Upper lobe of right lung (tissue), 1 donor: ENCODE results near the gene MYL4. TPM values are rescaled to one million over a fixed set of nuclear protein-coding genes. Genes with fewer than 3 reads are reported as not detected.

Experiments
- ATAC-seq: fragments of 200-7000 bp; cut with Tn5 transposase; one replicate; pipeline ENCODE4 v1.9.1; 2020; ENCODE audit warnings: mild to moderate bottlenecking, moderate library complexity
- DNase-seq: peaks from one replicate; pipeline ENCODE4 v3.0.0-alpha.2; 2020
- H3K27ac ChIP-seq: fragments of 200-600 bp; one replicate; pipeline ENCODE4 v1.8.0; 2022
- H3K27me3 ChIP-seq: fragments of 200-600 bp; one replicate; pipeline ENCODE4 v1.8.0; 2022; ENCODE audit warnings: mild to moderate bottlenecking
- H3K36me3 ChIP-seq: fragments of 200-600 bp; one replicate; pipeline ENCODE4 v1.8.0; 2022
- H3K4me1 ChIP-seq: fragments of 200-600 bp; one replicate; pipeline ENCODE4 v1.8.0; 2022
- H3K4me3 ChIP-seq: fragments of 200-600 bp; one replicate; pipeline ENCODE4 v1.8.0; 2022; ENCODE audit warnings: mild to moderate bottlenecking
- H3K9me3 ChIP-seq: fragments of 200-600 bp; one replicate; pipeline ENCODE4 v1.8.0; 2022
- intact Hi-C: fragments of 100-400 bp; cut with DNase I; formaldehyde crosslinking; loops from one replicate; pipeline ENCODE4 v1.11.0; 2022
- total RNA-seq: library from RNA; stranded (reverse); fragmentation: NEBNext Ultra II Directional; extraction: Animal tissue kit (Norgen Biotek cat#: 25700); gene quantifications from one replicate; pipeline ENCODE4 v1.2.1, GENCODE V29; 2021
- TF ChIP-seq, protein P1 (sequence below): fragments of 200-600 bp; IDR thresholded peaks from one replicate; pipeline ENCODE4 v1.8.0; 2022; ENCODE audit warnings: antibody characterized with exemption
- donor health status: DM: no; HTN: yes; CAD: no; lungs with severe emphysema.

Gene MYL4
- total RNA-seq, 1 donor from 2014 or later = 2.2 TPM

DNA sequence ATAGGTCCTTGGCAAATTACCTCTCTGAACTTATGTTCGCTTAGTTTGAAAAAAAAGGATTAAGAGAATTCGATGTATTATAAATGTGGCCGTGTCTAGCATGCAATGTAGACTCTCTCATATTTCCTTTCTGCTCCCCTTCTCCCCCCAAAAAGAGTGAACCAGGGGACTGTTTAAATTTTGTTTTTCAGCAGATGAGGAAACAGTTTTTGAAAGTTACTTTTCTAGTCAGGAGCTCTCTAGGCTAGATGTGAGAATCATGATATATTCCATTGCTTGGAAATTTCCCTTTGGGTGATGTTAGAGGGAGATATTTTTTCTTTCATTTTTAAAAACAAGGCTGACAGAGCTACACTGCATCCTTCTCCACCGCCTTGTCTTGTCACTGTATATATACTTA is 18.9 kb upstream of the MYL4 start:
- Histone ChIP-seq H3K27ac (no peak overlapping the region), H3K4me3 (no peak overlapping the region), H3K9me3 (no peaks in the 10 kb centered on the region), H3K27me3 (no peaks in the 10 kb centered on the region), H3K36me3 (no peaks in the 10 kb centered on the region), H3K4me1 (peaks cover 26% of the 10 kb centered on the region)
- TF ChIP-seq, protein P1, sequence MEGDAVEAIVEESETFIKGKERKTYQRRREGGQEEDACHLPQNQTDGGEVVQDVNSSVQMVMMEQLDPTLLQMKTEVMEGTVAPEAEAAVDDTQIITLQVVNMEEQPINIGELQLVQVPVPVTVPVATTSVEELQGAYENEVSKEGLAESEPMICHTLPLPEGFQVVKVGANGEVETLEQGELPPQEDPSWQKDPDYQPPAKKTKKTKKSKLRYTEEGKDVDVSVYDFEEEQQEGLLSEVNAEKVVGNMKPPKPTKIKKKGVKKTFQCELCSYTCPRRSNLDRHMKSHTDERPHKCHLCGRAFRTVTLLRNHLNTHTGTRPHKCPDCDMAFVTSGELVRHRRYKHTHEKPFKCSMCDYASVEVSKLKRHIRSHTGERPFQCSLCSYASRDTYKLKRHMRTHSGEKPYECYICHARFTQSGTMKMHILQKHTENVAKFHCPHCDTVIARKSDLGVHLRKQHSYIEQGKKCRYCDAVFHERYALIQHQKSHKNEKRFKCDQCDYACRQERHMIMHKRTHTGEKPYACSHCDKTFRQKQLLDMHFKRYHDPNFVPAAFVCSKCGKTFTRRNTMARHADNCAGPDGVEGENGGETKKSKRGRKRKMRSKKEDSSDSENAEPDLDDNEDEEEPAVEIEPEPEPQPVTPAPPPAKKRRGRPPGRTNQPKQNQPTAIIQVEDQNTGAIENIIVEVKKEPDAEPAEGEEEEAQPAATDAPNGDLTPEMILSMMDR = no peak
- intact Hi-C loops = no loop called here
- DNase-seq = no peak
- no peak for ATAC-seq

DNA sequence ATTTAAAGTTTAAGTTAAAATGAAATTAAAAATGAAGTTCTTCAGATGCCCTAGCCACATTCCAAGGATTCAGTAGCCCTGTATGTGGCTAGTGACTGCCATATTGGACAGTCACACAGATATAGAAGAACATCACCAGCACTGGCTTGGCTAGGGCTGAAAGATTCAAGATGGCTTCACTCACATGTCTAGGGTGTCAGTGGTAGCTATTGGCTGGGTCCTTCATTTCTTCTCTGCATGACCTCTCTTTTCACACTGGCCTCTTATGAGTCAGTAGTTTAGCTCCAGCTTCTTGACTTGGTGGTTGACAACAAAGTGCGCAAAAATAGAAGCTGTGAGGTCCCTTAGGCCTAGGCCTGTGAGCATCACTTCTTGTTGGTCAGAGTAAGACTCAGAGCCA is 18.4 kb upstream of the MYL4 start:
- TF ChIP-seq, protein P1 = no peak
- Histone ChIP-seq H3K27me3 (no peaks in the 10 kb centered on the region), H3K9me3 (no peaks in the 10 kb centered on the region), H3K4me1 (peaks cover 20% of the 10 kb centered on the region), H3K27ac (no peak overlapping the region), H3K36me3 (no peaks in the 10 kb centered on the region), H3K4me3 (no peak overlapping the region)
- ATAC-seq (no peak), DNase-seq (no peak)
- intact Hi-C loops = no loop called here

DNA sequence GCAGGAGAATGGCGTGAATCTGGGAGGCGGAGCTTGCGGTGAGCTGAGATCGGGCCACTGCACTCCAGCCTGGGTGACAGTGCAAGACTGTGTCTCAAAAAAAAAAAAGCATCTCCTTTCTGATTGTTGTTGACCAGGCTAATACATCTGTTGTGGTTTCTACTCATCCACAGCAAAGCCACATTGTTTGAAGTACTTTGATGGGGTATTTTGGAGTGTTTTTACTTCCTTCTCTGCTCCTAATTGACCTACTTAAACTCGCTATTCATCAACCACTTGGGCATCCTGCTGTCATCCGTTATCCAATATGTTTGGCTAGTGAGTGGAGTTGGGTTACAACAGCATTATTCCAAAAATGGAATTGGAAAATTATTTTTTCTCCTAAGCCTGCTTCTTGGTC is 16.6 kb upstream of the MYL4 start:
- TF ChIP-seq, protein P1 = no peak
- no peaks in the 10 kb centered on the region for H3K9me3 ChIP-seq
- H3K4me1 ChIP-seq = peaks cover 4% of the 10 kb centered on the region
- no peaks in the 10 kb centered on the region for H3K27me3 ChIP-seq
- no peak overlapping the region for H3K4me3 ChIP-seq
- ATAC-seq = no peak
- H3K27ac ChIP-seq = no peak overlapping the region
- no peak for DNase-seq
- intact Hi-C loops = no loop called here
- H3K36me3 ChIP-seq = no peaks in the 10 kb centered on the region

DNA sequence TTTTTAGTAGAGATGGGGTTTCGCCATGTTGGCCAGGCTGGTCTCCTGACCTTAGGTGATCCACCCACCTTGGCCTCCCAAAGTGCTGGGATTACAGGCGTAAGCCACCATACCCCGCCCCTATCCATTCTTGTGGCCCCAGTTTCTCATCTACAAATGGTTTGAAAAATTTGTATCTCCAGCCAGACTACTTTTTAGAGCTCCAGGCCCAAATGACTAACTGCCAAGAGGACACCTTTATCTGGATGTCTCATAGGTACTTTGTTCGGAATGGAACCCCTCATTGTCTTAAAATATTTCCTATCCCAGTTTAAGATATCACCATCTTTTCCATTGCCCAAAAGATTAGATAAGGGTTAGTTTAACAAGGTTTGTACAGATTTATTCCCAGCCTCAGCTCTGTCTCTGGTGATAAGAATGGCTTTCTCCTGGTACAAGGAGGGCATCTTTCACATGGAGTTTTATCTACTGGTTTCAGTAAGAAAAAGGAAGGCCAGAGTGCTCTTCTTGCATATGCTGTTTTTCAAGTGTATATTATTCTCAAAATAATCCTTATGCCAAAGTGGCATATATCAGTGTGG is 15.1 kb upstream of the MYL4 start:
- intact Hi-C loops = no loop called here
- H3K36me3 ChIP-seq = no peaks in the 10 kb centered on the region
- DNase-seq = no peak
- H3K27me3 ChIP-seq = no peaks in the 10 kb centered on the region
- TF ChIP-seq, protein P1 = no peak
- H3K4me1 ChIP-seq = no peaks in the 10 kb centered on the region
- no peak for ATAC-seq
- no peak overlapping the region for H3K4me3 ChIP-seq
- no peaks in the 10 kb centered on the region for H3K9me3 ChIP-seq
- no peak overlapping the region for H3K27ac ChIP-seq

DNA sequence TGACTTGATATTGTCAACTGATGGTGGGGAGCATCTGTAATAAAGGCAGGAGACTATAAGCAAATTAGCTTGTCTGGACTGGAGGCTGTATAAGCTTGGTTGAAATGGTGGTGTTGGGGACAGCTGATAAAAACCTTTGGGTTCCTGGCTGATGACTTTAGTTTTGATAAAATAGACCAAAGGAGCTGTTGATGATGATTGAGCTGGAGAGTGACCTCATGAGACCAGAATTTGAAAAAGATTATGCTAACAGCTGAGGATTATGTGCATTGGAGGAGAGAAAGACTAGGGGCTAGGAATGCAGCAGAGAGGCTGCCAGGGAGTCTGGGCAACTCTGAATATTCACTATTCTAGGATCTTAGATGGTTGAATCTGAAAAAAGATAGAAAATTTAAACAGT is 11.3 kb upstream of the MYL4 start:
- Histone ChIP-seq H3K9me3 (no peaks in the 10 kb centered on the region), H3K36me3 (no peaks in the 10 kb centered on the region), H3K27ac (no peak overlapping the region), H3K4me1 (no peaks in the 10 kb centered on the region), H3K27me3 (no peaks in the 10 kb centered on the region), H3K4me3 (no peak overlapping the region)
- TF ChIP-seq, protein P1 = no peak
- DNase-seq (no peak), ATAC-seq (no peak)
- intact Hi-C loops = no loop called here
